ENCODE measurements around the gene SCRT2.

DNA sequence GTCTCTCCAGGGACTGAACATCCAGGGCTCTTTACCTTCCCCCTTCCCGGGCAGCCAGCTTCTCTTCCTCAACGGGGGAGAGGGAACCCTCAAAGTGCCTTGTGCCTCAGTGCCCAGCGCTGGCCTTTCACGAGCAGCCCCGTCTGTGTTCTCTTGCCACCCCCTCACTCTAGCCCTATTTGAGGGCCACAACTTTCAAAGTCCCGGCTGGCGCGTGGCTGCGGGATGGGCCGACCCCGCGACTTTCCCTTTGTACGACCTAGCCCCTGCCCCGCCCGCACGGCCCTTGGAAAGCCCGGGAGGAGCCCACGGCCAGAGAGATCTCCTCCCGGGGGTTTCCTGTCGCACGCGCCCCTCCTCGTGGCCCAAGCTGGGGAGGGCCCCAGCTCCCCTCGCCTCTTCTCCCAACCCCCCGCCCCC is 559 bp downstream of the SCRT2 start:
- TF ChIP-seq, protein P1, sequence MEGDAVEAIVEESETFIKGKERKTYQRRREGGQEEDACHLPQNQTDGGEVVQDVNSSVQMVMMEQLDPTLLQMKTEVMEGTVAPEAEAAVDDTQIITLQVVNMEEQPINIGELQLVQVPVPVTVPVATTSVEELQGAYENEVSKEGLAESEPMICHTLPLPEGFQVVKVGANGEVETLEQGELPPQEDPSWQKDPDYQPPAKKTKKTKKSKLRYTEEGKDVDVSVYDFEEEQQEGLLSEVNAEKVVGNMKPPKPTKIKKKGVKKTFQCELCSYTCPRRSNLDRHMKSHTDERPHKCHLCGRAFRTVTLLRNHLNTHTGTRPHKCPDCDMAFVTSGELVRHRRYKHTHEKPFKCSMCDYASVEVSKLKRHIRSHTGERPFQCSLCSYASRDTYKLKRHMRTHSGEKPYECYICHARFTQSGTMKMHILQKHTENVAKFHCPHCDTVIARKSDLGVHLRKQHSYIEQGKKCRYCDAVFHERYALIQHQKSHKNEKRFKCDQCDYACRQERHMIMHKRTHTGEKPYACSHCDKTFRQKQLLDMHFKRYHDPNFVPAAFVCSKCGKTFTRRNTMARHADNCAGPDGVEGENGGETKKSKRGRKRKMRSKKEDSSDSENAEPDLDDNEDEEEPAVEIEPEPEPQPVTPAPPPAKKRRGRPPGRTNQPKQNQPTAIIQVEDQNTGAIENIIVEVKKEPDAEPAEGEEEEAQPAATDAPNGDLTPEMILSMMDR (IDR thresholded peaks at IDR 0.05; ENCODE audit: insufficient read depth, low read length), result no peak
- TF ChIP-seq POLR2AphosphoS5 (IDR thresholded peaks at IDR 0.05; ENCODE audit: low read depth) (no peak), GABPA (IDR thresholded peaks at IDR 0.05; ENCODE audit: low read depth) (no peak), SPI1 (IDR thresholded peaks at IDR 0.05; ENCODE audit: borderline replicate concordance, low read depth) (no peak)
- TF ChIP-seq, protein P2, sequence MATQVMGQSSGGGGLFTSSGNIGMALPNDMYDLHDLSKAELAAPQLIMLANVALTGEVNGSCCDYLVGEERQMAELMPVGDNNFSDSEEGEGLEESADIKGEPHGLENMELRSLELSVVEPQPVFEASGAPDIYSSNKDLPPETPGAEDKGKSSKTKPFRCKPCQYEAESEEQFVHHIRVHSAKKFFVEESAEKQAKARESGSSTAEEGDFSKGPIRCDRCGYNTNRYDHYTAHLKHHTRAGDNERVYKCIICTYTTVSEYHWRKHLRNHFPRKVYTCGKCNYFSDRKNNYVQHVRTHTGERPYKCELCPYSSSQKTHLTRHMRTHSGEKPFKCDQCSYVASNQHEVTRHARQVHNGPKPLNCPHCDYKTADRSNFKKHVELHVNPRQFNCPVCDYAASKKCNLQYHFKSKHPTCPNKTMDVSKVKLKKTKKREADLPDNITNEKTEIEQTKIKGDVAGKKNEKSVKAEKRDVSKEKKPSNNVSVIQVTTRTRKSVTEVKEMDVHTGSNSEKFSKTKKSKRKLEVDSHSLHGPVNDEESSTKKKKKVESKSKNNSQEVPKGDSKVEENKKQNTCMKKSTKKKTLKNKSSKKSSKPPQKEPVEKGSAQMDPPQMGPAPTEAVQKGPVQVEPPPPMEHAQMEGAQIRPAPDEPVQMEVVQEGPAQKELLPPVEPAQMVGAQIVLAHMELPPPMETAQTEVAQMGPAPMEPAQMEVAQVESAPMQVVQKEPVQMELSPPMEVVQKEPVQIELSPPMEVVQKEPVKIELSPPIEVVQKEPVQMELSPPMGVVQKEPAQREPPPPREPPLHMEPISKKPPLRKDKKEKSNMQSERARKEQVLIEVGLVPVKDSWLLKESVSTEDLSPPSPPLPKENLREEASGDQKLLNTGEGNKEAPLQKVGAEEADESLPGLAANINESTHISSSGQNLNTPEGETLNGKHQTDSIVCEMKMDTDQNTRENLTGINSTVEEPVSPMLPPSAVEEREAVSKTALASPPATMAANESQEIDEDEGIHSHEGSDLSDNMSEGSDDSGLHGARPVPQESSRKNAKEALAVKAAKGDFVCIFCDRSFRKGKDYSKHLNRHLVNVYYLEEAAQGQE (IDR thresholded peaks at IDR 0.05; ENCODE audit: insufficient replicate concordance, low read depth), result no peak

Measured in HL-60 (cell line).